Adipose tissue (tissue), 3 donors: ENCODE data around the gene RAPSN. TPM values are rescaled to one million over a fixed set of nuclear protein-coding genes. Genes with fewer than 3 reads are reported as not detected.

Experiments
- polyA plus RNA-seq, 3 donors: library from polyadenylated mRNA; stranded (reverse); fragments of 200-250 nt; gene quantifications; one replicate each; pipeline ENCODE4 v1.2.3, GENCODE V29; 2013
- donor health status: healthy with polysubstance abuse.
- donor health status: Bipolar disorder and iron deficiency.
- donor health status: healthy.

The RAPSN gene
- polyA plus RNA-seq, 3 donors, result 0.21 to 0.59 TPM; not detected in 1

Other genes starting within 250 kb of the RAPSN start
- gene DDB2, start 234.2 kb downstream of the RAPSN start, polyA plus RNA-seq, result 10 to 100 TPM; 15.3 to 24.7 (median 24.5) TPM
- 10 to 100 TPM; 30.4 to 40.0 (median 35.9) TPM for gene ACP2, start 200.3 kb downstream of the RAPSN start, polyA plus RNA-seq
- 100 to 1,000 TPM in 2 of 3 donors, 10 to 100 TPM in 1; 29.5 to 230 (median 119) TPM for gene NR1H3, start 191.1 kb downstream of the RAPSN start, polyA plus RNA-seq
- gene MADD, start 179.0 kb downstream of the RAPSN start, polyA plus RNA-seq, result 10 to 100 TPM; 12.1 to 20.8 (median 13.8) TPM
- gene MYBPC3, start 96.4 kb downstream of the RAPSN start, polyA plus RNA-seq, result 1 to 10 TPM in 1 of 3 donors, under 1 TPM in 2; 0.07 to 3.1 (median 0.68) TPM
- gene SPI1, start 70.6 kb downstream of the RAPSN start, polyA plus RNA-seq, result 10 to 100 TPM in 2 of 3 donors, 1 to 10 TPM in 1; 4.9 to 69.3 (median 49.3) TPM
- 10 to 100 TPM; 36.4 to 42.0 (median 39.9) TPM for gene SLC39A13, start 40.5 kb downstream of the RAPSN start, polyA plus RNA-seq
- gene PSMC3, start 22.7 kb downstream of the RAPSN start, polyA plus RNA-seq, result 100 to 1,000 TPM in 2 of 3 donors, 10 to 100 TPM in 1; 76.2 to 157 (median 134) TPM
- gene CELF1, start 104.0 kb upstream of the RAPSN start, polyA plus RNA-seq, result 10 to 100 TPM; 15.2 to 32.3 (median 29.1) TPM
- gene PTPMT1, start 116.5 kb upstream of the RAPSN start, polyA plus RNA-seq, result 10 to 100 TPM; 39.0 to 75.4 (median 52.2) TPM
- 1 to 10 TPM; 6.9 to 9.7 (median 9.1) TPM for gene KBTBD4, start 129.8 kb upstream of the RAPSN start, polyA plus RNA-seq
- 10 to 100 TPM; 63.6 to 99.6 (median 96.9) TPM for gene NDUFS3, start 129.9 kb upstream of the RAPSN start, polyA plus RNA-seq
- gene FAM180B, start 137.5 kb upstream of the RAPSN start, polyA plus RNA-seq, result 1 to 10 TPM in 1 of 3 donors, under 1 TPM in 1, not detected in 1; 0.43 to 1.8 TPM
- under 1 TPM; 0.45 to 0.74 (median 0.66) TPM for gene C1QTNF4, start 145.3 kb upstream of the RAPSN start, polyA plus RNA-seq
- 10 to 100 TPM; 22.6 to 72.4 (median 53.0) TPM for gene MTCH2, start 193.4 kb upstream of the RAPSN start, polyA plus RNA-seq